CD8-positive, alpha-beta memory T cell (primary cell): ENCODE results near the gene SLC25A52. TPM values are rescaled to one million over a fixed set of nuclear protein-coding genes. Genes with fewer than 3 reads are reported as not detected.

ENCODE experiments used
- CTCF ChIA-PET: fragments of 350-600 bp; sonication (Branson Sonifier 250); formaldehyde crosslinking; loops from one replicate; lab custom pipeline; 2021; ENCODE audit warnings: antibody characterized with exemption; lab: Charles Lee
- POLR2A ChIA-PET: fragments of 350-600 bp; sonication (Branson Sonifier 250); formaldehyde crosslinking; loops from one replicate; lab custom pipeline; 2021; ENCODE audit warnings: antibody characterized with exemption; lab: Charles Lee
- DNase-seq, 5 donors: peaks; one replicate each; pipeline versions ENCODE4 v3.0.0 to v3.0.0-alpha.2; 2020 to 2022; ENCODE audit warnings: mixed read lengths in 1 of 5
- H3K27ac ChIP-seq: one replicate; pipeline ENCODE4 v1.7.0; 2013; ENCODE audit warnings: low read depth, mild to moderate bottlenecking, low read length, moderate library complexity
- H3K27me3 ChIP-seq: 2 replicates; pipeline ENCODE4 v1.7.0; 2013; ENCODE audit warnings: low read length, mild to moderate bottlenecking; ENCODE audit not compliant: insufficient read depth, poor library complexity, severe bottlenecking
- H3K36me3 ChIP-seq: 2 replicates; pipeline ENCODE4 v1.7.0; 2013; ENCODE audit warnings: mild to moderate bottlenecking, low read length, moderate library complexity; ENCODE audit not compliant: insufficient read depth
- H3K4me1 ChIP-seq: 2 replicates; pipeline ENCODE4 v1.7.0; 2013; ENCODE audit warnings: mild to moderate bottlenecking, low read length, moderate library complexity; ENCODE audit not compliant: insufficient read depth
- H3K4me3 ChIP-seq: 2 replicates; pipeline ENCODE4 v1.7.0; 2013; ENCODE audit warnings: mild to moderate bottlenecking, low read length
- H3K9me3 ChIP-seq: 2 replicates; pipeline ENCODE4 v1.7.0; 2013; ENCODE audit warnings: mild to moderate bottlenecking, low read length
- H3K27ac Mint-ChIP-seq, 8 donors: one replicate each; pipeline ENCODE4 v1.8.0; 2020 to 2021; ENCODE audit warnings: mixed read lengths in 8 of 8, mild to moderate bottlenecking in 6 of 8, inconsistent platforms in 3 of 8, moderate library complexity in 3 of 8
- H3K27me3 Mint-ChIP-seq, 2 donors: one replicate each; pipeline ENCODE4 v1.8.0; 2020 to 2021; ENCODE audit warnings: mixed read lengths in 2 of 2, mild to moderate bottlenecking in 1 of 2, moderate library complexity in 1 of 2
- H3K36me3 Mint-ChIP-seq, 3 donors: one replicate each; pipeline ENCODE4 v1.8.0; 2020 to 2021; ENCODE audit warnings: mixed read lengths in 3 of 3, inconsistent platforms in 1 of 3, mild to moderate bottlenecking in 1 of 3
- H3K4me1 Mint-ChIP-seq, 3 donors: one replicate each; pipeline ENCODE4 v1.8.0; 2020 to 2021; ENCODE audit warnings: mixed read lengths in 3 of 3, inconsistent platforms in 1 of 3, mild to moderate bottlenecking in 1 of 3
- H3K4me3 Mint-ChIP-seq, 7 donors: one replicate each; pipeline ENCODE4 v1.8.0; 2020 to 2021; ENCODE audit warnings: mixed read lengths in 7 of 7, mild to moderate bottlenecking in 6 of 7, moderate library complexity in 4 of 7, inconsistent platforms in 2 of 7
- H3K9me3 Mint-ChIP-seq, 5 donors: one replicate each; pipeline ENCODE4 v1.8.0; 2020 to 2022; ENCODE audit warnings: mixed read lengths in 5 of 5, mild to moderate bottlenecking in 3 of 5, moderate library complexity in 2 of 5, inconsistent platforms in 1 of 5
- polyA plus RNA-seq: library from polyadenylated mRNA; unstranded; fragments of 300-500 nt; fragmentation: Illumina TruSeq; gene quantifications from one replicate; pipeline ENCODE4 v1.2.3, GENCODE V29; 2021
- total RNA-seq, 2 experiments: library from RNA; stranded (reverse); gene quantifications; one replicate each; pipeline ENCODE4 v1.2.3, GENCODE V29; 2021

SLC25A52 gene
- total and polyA plus RNA-seq, 3 experiments from 2014 or later, result 0.22 TPM; not detected in 2

- Histone ChIP-seq H3K4me1 (no peaks in the 10 kb centered on the region), H3K36me3 (no peaks in the 10 kb centered on the region), H3K9me3 (no peaks in the 10 kb centered on the region), H3K4me3 (no peak overlapping the region), H3K27ac (no peak overlapping the region), H3K27me3 (no peaks in the 10 kb centered on the region)
- Mint-ChIP-seq H3K27me3 (peaks cover under 1 to 3% of the 10 kb centered on the region in 2 donors), H3K27ac (no peak overlapping the region), H3K9me3 (no peaks in the 10 kb centered on the region), H3K4me3 (no peak overlapping the region), H3K4me1 (no peaks in the 10 kb centered on the region), H3K36me3 (no peaks in the 10 kb centered on the region)
- ChIA-PET POLR2A (no interaction called here), CTCF (no interaction called here)
- no peak for DNase-seq
Observed at GRCh38 chr18:31791817-31792579, 31.3 kb upstream of the SLC25A52 start.

- no peak overlapping the region for H3K27ac Mint-ChIP-seq
- H3K4me3 ChIP-seq, result no peak overlapping the region
- no peaks in the 10 kb centered on the region for H3K27me3 ChIP-seq
- peaks cover 0 to 3% of the 10 kb centered on the region in 2 donors for H3K27me3 Mint-ChIP-seq
- no peaks in the 10 kb centered on the region for H3K9me3 Mint-ChIP-seq
- ChIA-PET CTCF (interaction anchor here (0.6 kb wide), 1 partner anchor 186 kb away, joined by 4 read pairs; no protein-coding TSS in a partner anchor), POLR2A (no interaction called here)
- no peaks in the 10 kb centered on the region for H3K9me3 ChIP-seq
- no peaks in the 10 kb centered on the region for H3K36me3 ChIP-seq
- H3K4me1 ChIP-seq, result no peaks in the 10 kb centered on the region
- H3K36me3 Mint-ChIP-seq, result no peaks in the 10 kb centered on the region
- H3K4me3 Mint-ChIP-seq, result no peak overlapping the region
- H3K4me1 Mint-ChIP-seq, result no peaks in the 10 kb centered on the region
- H3K27ac ChIP-seq, result no peak overlapping the region
- no peak for DNase-seq
Observed at GRCh38 chr18:31789409-31789808, 28.7 kb upstream of the SLC25A52 start.

GRCh38 chr18:31783059-31783458 is 22.4 kb upstream of the SLC25A52 start:
- peaks cover 0 to 8% (median 3%) of the 10 kb centered on the region in 3 donors for H3K36me3 Mint-ChIP-seq
- H3K9me3 ChIP-seq, result no peaks in the 10 kb centered on the region
- H3K27me3 Mint-ChIP-seq, result peaks cover 4 to 12% of the 10 kb centered on the region in 2 donors
- H3K4me1 ChIP-seq, result no peaks in the 10 kb centered on the region
- no peaks in the 10 kb centered on the region for H3K36me3 ChIP-seq
- no peak overlapping the region for H3K27ac ChIP-seq
- H3K4me3 Mint-ChIP-seq, result no peak overlapping the region
- DNase-seq, result no peak
- H3K27me3 ChIP-seq, result no peaks in the 10 kb centered on the region
- POLR2A ChIA-PET, result no interaction called here
- no peak overlapping the region for H3K27ac Mint-ChIP-seq
- CTCF ChIA-PET, result no interaction called here
- no peak overlapping the region for H3K4me3 ChIP-seq
- peaks cover 17 to 22% (median 21%) of the 10 kb centered on the region in 5 donors for H3K9me3 Mint-ChIP-seq
- no peaks in the 10 kb centered on the region for H3K4me1 Mint-ChIP-seq

- ChIA-PET CTCF (no interaction called here), POLR2A (no interaction called here)
- no peak overlapping the region for H3K27ac ChIP-seq
- H3K4me3 Mint-ChIP-seq, result no peak overlapping the region
- no peak overlapping the region for H3K27ac Mint-ChIP-seq
- peaks cover 0 to 8% (median 3%) of the 10 kb centered on the region in 3 donors for H3K36me3 Mint-ChIP-seq
- no peak for DNase-seq
- peaks cover 7 to 9% of the 10 kb centered on the region in 2 donors for H3K27me3 Mint-ChIP-seq
- no peaks in the 10 kb centered on the region for H3K36me3 ChIP-seq
- H3K27me3 ChIP-seq, result no peaks in the 10 kb centered on the region
- H3K4me3 ChIP-seq, result no peak overlapping the region
- H3K9me3 ChIP-seq, result no peaks in the 10 kb centered on the region
- peaks cover 26 to 32% (median 29%) of the 10 kb centered on the region in 5 donors for H3K9me3 Mint-ChIP-seq
- H3K4me1 Mint-ChIP-seq, result no peaks in the 10 kb centered on the region
- no peaks in the 10 kb centered on the region for H3K4me1 ChIP-seq
Observed at GRCh38 chr18:31778391-31778950, 17.8 kb upstream of the SLC25A52 start.

- Histone ChIP-seq H3K36me3 (no peaks in the 10 kb centered on the region), H3K27me3 (no peaks in the 10 kb centered on the region), H3K27ac (no peak overlapping the region), H3K4me1 (no peaks in the 10 kb centered on the region), H3K4me3 (no peak overlapping the region), H3K9me3 (no peaks in the 10 kb centered on the region)
- H3K36me3 Mint-ChIP-seq, result peaks cover 0 to 8% (median 3%) of the 10 kb centered on the region in 3 donors
- H3K9me3 Mint-ChIP-seq, result peaks cover 26 to 32% (median 29%) of the 10 kb centered on the region in 5 donors
- POLR2A ChIA-PET, result no interaction called here
- H3K4me3 Mint-ChIP-seq, result no peak overlapping the region
- peaks cover 3 to 7% of the 10 kb centered on the region in 2 donors for H3K27me3 Mint-ChIP-seq
- H3K4me1 Mint-ChIP-seq, result no peaks in the 10 kb centered on the region
- H3K27ac Mint-ChIP-seq, result no peak overlapping the region
- CTCF ChIA-PET, result no interaction called here
- no peak for DNase-seq
Observed at GRCh38 chr18:31776093-31776492, 15.4 kb upstream of the SLC25A52 start.

- CTCF ChIA-PET, result no interaction called here
Observed at GRCh38 chr18:31774962-31775361, 14.3 kb upstream of the SLC25A52 start.

GRCh38 chr18:31774477-31774785 is 13.8 kb upstream of the SLC25A52 start:
- no peaks in the 10 kb centered on the region for H3K9me3 ChIP-seq

More at GRCh38 chr18:31774962-31775361, 14.3 kb upstream of the SLC25A52 start:
- Mint-ChIP-seq H3K9me3 (peaks cover 24 to 28% (median 26%) of the 10 kb centered on the region in 5 donors), H3K36me3 (peaks cover 0 to 8% (median 3%) of the 10 kb centered on the region in 3 donors), H3K27me3 (peaks cover 5 to 7% of the 10 kb centered on the region in 2 donors), H3K27ac (peak overlapping the region in 1 of 8 donors; percentile 39), H3K4me3 (no peak overlapping the region), H3K4me1 (no peaks in the 10 kb centered on the region)
- no peak overlapping the region for H3K4me3 ChIP-seq
- H3K9me3 ChIP-seq, result no peaks in the 10 kb centered on the region
- POLR2A ChIA-PET, result no interaction called here
- no peaks in the 10 kb centered on the region for H3K27me3 ChIP-seq
- DNase-seq, result no peak
- no peaks in the 10 kb centered on the region for H3K36me3 ChIP-seq
- no peaks in the 10 kb centered on the region for H3K4me1 ChIP-seq
- no peak overlapping the region for H3K27ac ChIP-seq

GRCh38 chr18:31773774-31774476 is 13.2 kb upstream of the SLC25A52 start:
- Histone ChIP-seq H3K4me3 (no peak overlapping the region), H3K27ac (no peak overlapping the region), H3K4me1 (no peaks in the 10 kb centered on the region), H3K9me3 (no peaks in the 10 kb centered on the region), H3K36me3 (no peaks in the 10 kb centered on the region), H3K27me3 (no peaks in the 10 kb centered on the region)
- H3K27ac Mint-ChIP-seq, result no peak overlapping the region
- ChIA-PET CTCF (no interaction called here), POLR2A (no interaction called here)
- no peak for DNase-seq
- H3K36me3 Mint-ChIP-seq, result no peaks in the 10 kb centered on the region
- H3K9me3 Mint-ChIP-seq, result peaks cover 15 to 18% (median 16%) of the 10 kb centered on the region in 5 donors
- H3K4me3 Mint-ChIP-seq, result no peak overlapping the region
- H3K4me1 Mint-ChIP-seq, result no peaks in the 10 kb centered on the region
- H3K27me3 Mint-ChIP-seq, result peaks cover 6 to 15% of the 10 kb centered on the region in 2 donors

More at GRCh38 chr18:31774477-31774785, 13.8 kb upstream of the SLC25A52 start:
- no peak overlapping the region for H3K4me3 Mint-ChIP-seq
- H3K9me3 Mint-ChIP-seq, result peaks cover 19 to 23% (median 21%) of the 10 kb centered on the region in 5 donors
- POLR2A ChIA-PET, result no interaction called here
- no peak overlapping the region for H3K27ac ChIP-seq
- no peaks in the 10 kb centered on the region for H3K4me1 ChIP-seq
- no peak overlapping the region for H3K27ac Mint-ChIP-seq
- H3K36me3 Mint-ChIP-seq, result peaks cover 0 to 3% (median under 1%) of the 10 kb centered on the region in 3 donors
- no peak for DNase-seq
- no peaks in the 10 kb centered on the region for H3K36me3 ChIP-seq
- no peak overlapping the region for H3K4me3 ChIP-seq
- CTCF ChIA-PET, result no interaction called here
- H3K27me3 ChIP-seq, result no peaks in the 10 kb centered on the region
- H3K27me3 Mint-ChIP-seq, result peaks cover 6 to 10% of the 10 kb centered on the region in 2 donors
- no peaks in the 10 kb centered on the region for H3K4me1 Mint-ChIP-seq
